PFSK-1 (cell line): ENCODE data around the gene B3GAT2.

ENCODE experiments used
- FOXP2 ChIP-seq: optimal IDR thresholded peaks from 2 replicates; pipeline ENCODE3; 2011; ENCODE audit warnings: borderline replicate concordance, control low read depth, inconsistent platforms; ENCODE audit not compliant: insufficient read depth; ENCODE audit errors: extremely low read length, extremely low read depth
- POLR2AphosphoS5 ChIP-seq: IDR thresholded peaks from 2 replicates; pipeline ENCODE4 v1.6.1; 2012; ENCODE audit warnings: low read depth, mild to moderate bottlenecking, control low read depth, low read length, moderate library complexity
- SIN3A ChIP-seq: IDR thresholded peaks from 2 replicates; pipeline ENCODE4 v1.6.1; 2012; ENCODE audit warnings: mild to moderate bottlenecking, low read length, moderate library complexity, borderline replicate concordance; ENCODE audit not compliant: insufficient read depth
- TAF1 ChIP-seq: IDR thresholded peaks from 2 replicates; pipeline ENCODE4 v1.6.1; 2012; ENCODE audit warnings: low read length, control low read depth, borderline replicate concordance; ENCODE audit not compliant: insufficient read depth
- TF ChIP-seq, protein P1 (sequence below), 2 experiments: IDR thresholded peaks; 2 replicates each; pipeline versions ENCODE4 v1.6.1 to v1.8.0; 2011 to 2012; ENCODE audit warnings: low read depth in 2 of 2, low read length in 2 of 2, control low read depth in 1 of 2, inconsistent platforms in 1 of 2, mild to moderate bottlenecking in 1 of 2, moderate library complexity in 1 of 2; ENCODE audit not compliant: insufficient read depth in 1 of 2

B3GAT2 gene

DNA sequence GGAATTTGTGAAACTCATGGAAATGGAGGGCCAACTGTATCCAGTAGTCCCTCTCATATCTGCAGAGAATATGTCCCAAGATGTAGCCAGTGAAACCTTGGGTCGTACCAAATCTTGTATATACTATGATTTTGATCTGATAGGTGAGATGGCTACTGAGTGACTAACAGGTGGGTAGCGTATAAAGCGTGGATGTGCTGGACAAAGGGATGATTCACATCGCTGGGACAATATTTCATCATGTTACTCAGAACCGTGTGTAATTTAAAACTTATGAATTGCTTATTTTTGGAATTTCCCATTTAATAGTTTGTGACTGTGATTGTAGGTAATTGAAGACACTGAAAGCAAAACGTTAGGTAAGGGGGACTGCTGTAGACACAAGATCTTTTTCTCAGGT lies 145.1 kb downstream of the B3GAT2 start:
- no peak for TF ChIP-seq POLR2AphosphoS5
- no peak for TF ChIP-seq TAF1
- TF ChIP-seq, protein P1, sequence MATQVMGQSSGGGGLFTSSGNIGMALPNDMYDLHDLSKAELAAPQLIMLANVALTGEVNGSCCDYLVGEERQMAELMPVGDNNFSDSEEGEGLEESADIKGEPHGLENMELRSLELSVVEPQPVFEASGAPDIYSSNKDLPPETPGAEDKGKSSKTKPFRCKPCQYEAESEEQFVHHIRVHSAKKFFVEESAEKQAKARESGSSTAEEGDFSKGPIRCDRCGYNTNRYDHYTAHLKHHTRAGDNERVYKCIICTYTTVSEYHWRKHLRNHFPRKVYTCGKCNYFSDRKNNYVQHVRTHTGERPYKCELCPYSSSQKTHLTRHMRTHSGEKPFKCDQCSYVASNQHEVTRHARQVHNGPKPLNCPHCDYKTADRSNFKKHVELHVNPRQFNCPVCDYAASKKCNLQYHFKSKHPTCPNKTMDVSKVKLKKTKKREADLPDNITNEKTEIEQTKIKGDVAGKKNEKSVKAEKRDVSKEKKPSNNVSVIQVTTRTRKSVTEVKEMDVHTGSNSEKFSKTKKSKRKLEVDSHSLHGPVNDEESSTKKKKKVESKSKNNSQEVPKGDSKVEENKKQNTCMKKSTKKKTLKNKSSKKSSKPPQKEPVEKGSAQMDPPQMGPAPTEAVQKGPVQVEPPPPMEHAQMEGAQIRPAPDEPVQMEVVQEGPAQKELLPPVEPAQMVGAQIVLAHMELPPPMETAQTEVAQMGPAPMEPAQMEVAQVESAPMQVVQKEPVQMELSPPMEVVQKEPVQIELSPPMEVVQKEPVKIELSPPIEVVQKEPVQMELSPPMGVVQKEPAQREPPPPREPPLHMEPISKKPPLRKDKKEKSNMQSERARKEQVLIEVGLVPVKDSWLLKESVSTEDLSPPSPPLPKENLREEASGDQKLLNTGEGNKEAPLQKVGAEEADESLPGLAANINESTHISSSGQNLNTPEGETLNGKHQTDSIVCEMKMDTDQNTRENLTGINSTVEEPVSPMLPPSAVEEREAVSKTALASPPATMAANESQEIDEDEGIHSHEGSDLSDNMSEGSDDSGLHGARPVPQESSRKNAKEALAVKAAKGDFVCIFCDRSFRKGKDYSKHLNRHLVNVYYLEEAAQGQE (IDR thresholded peaks at IDR 0.05; ENCODE audit: insufficient read depth in 1 of 2, low read depth in 2 of 2, low read length in 2 of 2): no peak
- TF ChIP-seq FOXP2: no peak
- TF ChIP-seq SIN3A: no peak
